Panc1 (cell line): ENCODE results near the gene GABARAP. TPM values are rescaled to one million over a fixed set of nuclear protein-coding genes. Genes with fewer than 3 reads are reported as not detected.
A peak's percentile ranks its signal among the peaks of the same experiment; 100 is the strongest.

Experiments
- ATAC-seq: fragments of 200-7000 bp; cut with Tn5 transposase; 2 replicates; pipeline ENCODE4 v1.9.1; 2020; ENCODE audit warnings: mild to moderate bottlenecking, moderate library complexity
- BruUV-seq: library from RNA; stranded (reverse); fragments of 400-500 nt; replicated peaks from 2 replicates; lab custom pipeline; 2021; lab: Mats Ljungman, UMichigan
- CTCF ChIA-PET: fragments of 300-600 bp; sonication (Branson Sonifier 250); formaldehyde crosslinking; loops from one replicate; lab custom pipeline; 2022; ENCODE audit warnings: antibody characterized with exemption; lab: Charles Lee
- POLR2A ChIA-PET: fragments of 300-600 bp; sonication (Branson Sonifier 250); formaldehyde crosslinking; loops from one replicate; lab custom pipeline; 2022; ENCODE audit warnings: antibody characterized with exemption; lab: Charles Lee
- DNase-seq: peaks from one replicate; pipeline ENCODE4 v3.0.0-alpha.2; 2010; ENCODE audit warnings: low read depth, low spot score
- H3K27ac ChIP-seq: 2 replicates; pipeline ENCODE4 v1.5.1; 2011; ENCODE audit warnings: mild to moderate bottlenecking, low read length, inconsistent platforms
- H3K27me3 ChIP-seq: fragments of 200-500 bp; sonication (Bioruptor generic); 2 replicates; pipeline ENCODE4 v1.6.0; 2014; ENCODE audit warnings: low read length, inconsistent platforms; ENCODE audit not compliant: control insufficient read depth, insufficient read depth
- H3K36me3 ChIP-seq: fragments of 200-500 bp; sonication (Bioruptor generic); 2 replicates; pipeline ENCODE4 v1.5.1; 2014; ENCODE audit warnings: inconsistent platforms, mild to moderate bottlenecking, low read length, moderate library complexity; ENCODE audit not compliant: control insufficient read depth, insufficient read depth
- H3K4me1 ChIP-seq: 2 replicates; pipeline ENCODE4 v1.5.1; 2011; ENCODE audit warnings: inconsistent platforms, mild to moderate bottlenecking, low read length, moderate library complexity; ENCODE audit not compliant: control insufficient read depth, insufficient read depth
- H3K4me3 ChIP-seq, 2 experiments: 2 replicates each; pipeline ENCODE4 v1.5.1; 2011 to 2012; ENCODE audit warnings: low read depth in 2 of 2, low read length in 2 of 2, mild to moderate bottlenecking in 2 of 2, inconsistent platforms in 1 of 2, moderate library complexity in 1 of 2
- H3K9me3 ChIP-seq: fragments of 200-500 bp; sonication (Bioruptor generic); 2 replicates; pipeline ENCODE4 v1.5.1; 2014; ENCODE audit warnings: low read depth, mild to moderate bottlenecking, inconsistent platforms, low read length, moderate library complexity; ENCODE audit not compliant: control insufficient read depth, insufficient read depth
- CTCF ChIP-seq: fragments of 450-650 bp; IDR thresholded peaks from 2 replicates; pipeline ENCODE4 v1.5.1; 2017; ENCODE audit warnings: mild to moderate bottlenecking
- POLR2AphosphoS5 ChIP-seq: IDR thresholded peaks from 2 replicates; pipeline ENCODE4 v1.6.1; 2012; ENCODE audit warnings: mild to moderate bottlenecking, low read depth, low read length, moderate library complexity
- REST ChIP-seq, 2 experiments: IDR thresholded peaks; 2 replicates each; pipeline ENCODE4 v1.6.1; 2011 to 2012; ENCODE audit warnings: low read depth in 2 of 2, control low read depth in 1 of 2, low read length in 1 of 2, mild to moderate bottlenecking in 1 of 2, moderate library complexity in 1 of 2; ENCODE audit not compliant: insufficient read depth in 1 of 2
- SIN3A ChIP-seq: IDR thresholded peaks from 2 replicates; pipeline ENCODE4 v1.6.1; 2012; ENCODE audit warnings: low read depth, mild to moderate bottlenecking, low read length, moderate library complexity, borderline replicate concordance; ENCODE audit not compliant: insufficient read depth
- TCF7L2 ChIP-seq: IDR thresholded peaks from 2 replicates; pipeline ENCODE4 v1.6.1; 2011; ENCODE audit warnings: mild to moderate bottlenecking, low read depth, low read length, inconsistent platforms
- in situ Hi-C: cut with HindIII; loops from 2 replicates; pipeline ENCODE4 v1.10.0; 2016; ENCODE audit warnings: low sequenced_read_pairs, low pct_unique_long_range_greater_than_20kb
- intact Hi-C: fragments of 100-400 bp; cut with micrococcal nuclease; formaldehyde crosslinking; loops from one replicate; pipeline ENCODE4 v1.10.0; 2022; ENCODE audit not compliant: unreplicated experiment
- total RNA-seq: library from RNA; stranded (reverse); gene quantifications from one replicate; pipeline ENCODE4 v1.2.1, GENCODE V29; 2021; ENCODE audit not compliant: unreplicated experiment

GABARAP gene
- total RNA-seq, 1 experiment from 2014 or later = 289 TPM

- DNase-seq (no peak), ATAC-seq (peak; percentile 1; the same call in 1 of the 2 replicates)
- Histone ChIP-seq H3K4me3 (no peak overlapping the region), H3K4me1 (peaks cover 62% of the 10 kb centered on the region), H3K27ac (peak overlapping the region; percentile 48; the same call in 1 of the 2 replicates), H3K27me3 (no peaks in the 10 kb centered on the region), H3K36me3 (peaks cover 5% of the 10 kb centered on the region; the same call in 1 of the 2 replicates), H3K9me3 (no peaks in the 10 kb centered on the region)
- in situ Hi-C loops (no loop called here), intact Hi-C loops (no loop called here)
- CTCF ChIA-PET = interaction anchor here (0.5 kb wide), 1 partner anchor 411 kb away, joined by 3 read pairs; no protein-coding TSS in a partner anchor
- TF ChIP-seq REST (IDR thresholded peaks at IDR 0.05; ENCODE audit: insufficient read depth in 1 of 2, low read depth in 2 of 2, low read length in 1 of 2) = no peak
- TF ChIP-seq CTCF = no peak
- no peak for TF ChIP-seq TCF7L2
- 0 out of 2 replicates have a peak, but pooled peaks have one; percentile 55 for TF ChIP-seq SIN3A
- POLR2A ChIA-PET = interaction anchor here (0.5 kb wide), 1 partner anchor 83 kb away, joined by 5 read pairs; no protein-coding TSS in a partner anchor
- no TSS peak for BruUV-seq
Observed at GRCh38 chr17:7222972-7223292, 19.3 kb downstream of the GABARAP start.

- Histone ChIP-seq H3K4me3 (no peak overlapping the region), H3K27ac (peak overlapping the region; percentile 95; the same call in 1 of the 2 replicates), H3K27me3 (no peaks in the 10 kb centered on the region), H3K36me3 (peaks cover 5% of the 10 kb centered on the region; the same call in 1 of the 2 replicates), H3K9me3 (no peaks in the 10 kb centered on the region), H3K4me1 (peaks cover 65% of the 10 kb centered on the region)
- ChIA-PET POLR2A (interaction anchor here (0.5 kb wide), 1 partner anchor 83 kb away, joined by 5 read pairs; no protein-coding TSS in a partner anchor), CTCF (interaction anchor here (0.5 kb wide), 2 partner anchors 104 to 410 kb away, joined by 3 to 12 read pairs; no protein-coding TSS in a partner anchor)
- no peak for TF ChIP-seq REST (IDR thresholded peaks at IDR 0.05; ENCODE audit: insufficient read depth in 1 of 2, low read depth in 2 of 2, low read length in 1 of 2)
- no peak for TF ChIP-seq CTCF
- peak; percentile 65 for TF ChIP-seq POLR2AphosphoS5
- TF ChIP-seq SIN3A = peak; percentile 9; the same call in 1 of the 2 replicates
- no peak for TF ChIP-seq TCF7L2
- DNase-seq (no peak), ATAC-seq (no peak)
- intact Hi-C loops (no loop called here), in situ Hi-C loops (no loop called here)
- TSS peak; percentile 74 for BruUV-seq
Observed at GRCh38 chr17:7222093-7222971, 19.9 kb downstream of the GABARAP start.
